Measurements from ENCODE around the gene CMTM8.

CMTM8 gene

DNA sequence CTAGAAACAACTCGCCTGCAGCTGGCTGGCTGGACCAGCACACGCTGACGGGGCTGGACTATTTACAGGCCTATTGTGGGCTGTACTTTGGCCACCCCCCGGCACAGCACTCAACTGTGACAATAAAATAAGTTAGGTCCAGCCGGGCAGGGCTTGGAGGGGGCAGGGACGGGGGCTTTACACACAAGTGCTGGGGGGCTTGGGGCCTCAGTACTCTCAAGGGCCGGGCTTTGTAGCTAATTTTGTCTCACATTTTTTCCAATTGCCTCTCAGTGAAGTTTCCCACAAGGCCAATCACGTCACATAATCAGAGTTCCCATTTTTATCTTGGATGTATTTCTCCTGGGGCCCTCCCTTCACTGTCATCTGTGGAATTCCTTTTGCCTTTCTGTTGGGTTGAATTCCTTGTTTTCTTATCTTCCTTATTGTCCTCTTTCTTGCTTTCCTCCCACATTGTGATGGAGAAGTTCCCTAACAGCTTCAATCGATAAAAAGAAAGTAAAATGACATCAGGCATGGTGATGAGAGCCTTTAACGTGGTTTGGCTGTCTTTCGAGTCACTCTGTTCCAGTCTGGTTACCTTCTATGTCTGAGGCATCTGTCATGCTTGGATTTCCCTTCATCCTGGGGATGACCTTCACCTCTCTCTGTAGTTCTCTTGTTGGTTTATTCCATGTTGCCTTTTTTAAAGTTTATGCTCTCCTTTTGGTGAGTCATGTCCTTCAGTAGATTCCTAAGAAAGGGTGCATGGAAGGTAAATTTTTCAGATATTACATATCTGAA is 109.1 kb downstream of the CMTM8 start:
- no peak for DNase-seq

DNA sequence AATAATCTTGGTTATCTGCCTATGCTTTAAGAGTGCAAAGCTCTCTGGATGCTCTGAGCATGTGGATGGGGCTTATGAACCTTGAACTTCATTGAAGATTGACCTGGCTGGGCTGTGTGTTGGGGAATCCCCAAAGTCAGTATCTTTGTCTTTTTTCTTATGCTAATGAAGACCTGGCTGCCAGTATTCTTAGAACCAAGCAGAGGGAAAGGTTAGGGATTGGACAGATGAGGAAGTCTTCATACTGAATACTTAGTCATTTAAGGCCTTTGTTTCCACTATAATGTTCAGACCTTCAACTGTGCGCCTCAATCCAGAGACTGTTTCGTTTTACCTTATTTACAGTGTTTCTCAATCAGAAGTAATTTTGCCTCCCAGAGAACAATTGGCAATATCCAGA is 110.7 kb downstream of the CMTM8 start:
- DNase-seq = no peak

DNA sequence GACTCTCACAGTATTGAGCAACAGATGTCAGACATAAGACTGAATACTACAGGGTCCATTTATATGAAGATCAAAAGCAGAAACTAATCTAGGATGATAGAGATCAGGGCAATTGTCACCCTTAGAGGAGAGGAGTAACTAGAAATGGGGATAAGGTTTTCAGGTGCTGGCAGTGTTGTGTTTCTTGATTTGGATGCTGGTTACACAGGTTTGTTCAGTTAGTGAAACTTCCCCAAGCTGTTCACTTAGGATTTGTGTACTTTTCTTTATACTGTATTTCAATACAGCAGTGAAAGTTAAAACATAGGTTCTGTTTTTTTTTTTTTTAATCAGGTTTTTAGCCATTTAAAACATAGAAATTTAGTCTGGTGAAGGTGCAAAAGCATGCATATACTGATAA is 114.1 kb downstream of the CMTM8 start:
- DNase-seq = no peak

DNA sequence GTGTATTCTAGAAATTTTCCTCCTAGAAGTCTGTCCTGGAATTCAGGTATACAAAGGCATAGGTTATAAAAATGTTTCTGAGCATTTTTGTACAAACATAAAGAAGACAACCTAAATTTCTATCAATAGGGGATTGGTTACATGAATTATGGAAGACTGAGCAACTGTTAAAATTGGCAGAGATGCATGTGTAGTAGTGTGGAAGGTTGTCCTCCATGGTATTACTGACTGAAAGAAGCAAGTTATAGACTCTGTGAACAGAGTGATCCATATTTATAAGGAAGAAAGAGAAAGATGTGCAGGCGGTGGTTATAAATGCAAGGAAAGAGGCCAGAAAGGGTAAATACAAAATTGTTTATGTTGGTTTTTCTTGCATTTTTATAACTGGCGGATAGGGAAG is 114.9 kb downstream of the CMTM8 start:
- no peak for DNase-seq

DNA sequence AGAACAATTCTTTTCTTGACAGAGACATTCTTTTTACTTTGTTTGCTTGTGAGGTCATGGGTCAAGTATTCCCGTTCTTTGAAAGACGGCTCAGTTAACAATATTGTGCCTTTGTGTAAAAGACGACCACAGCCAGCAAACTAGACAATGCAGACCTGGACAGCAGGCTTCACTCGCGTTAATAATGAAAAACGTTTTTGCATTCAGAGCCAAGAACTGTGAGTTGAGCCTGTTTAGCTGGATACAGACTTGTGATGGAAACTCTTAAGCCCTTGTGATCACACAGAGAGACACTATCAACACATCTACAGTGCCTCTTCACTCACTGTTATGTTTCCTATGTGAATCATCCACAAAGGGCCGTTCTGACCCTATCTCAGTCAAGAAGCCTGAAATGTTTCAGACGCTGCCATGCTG is 115.9 kb downstream of the CMTM8 start:
- no peak for DNase-seq

DNA sequence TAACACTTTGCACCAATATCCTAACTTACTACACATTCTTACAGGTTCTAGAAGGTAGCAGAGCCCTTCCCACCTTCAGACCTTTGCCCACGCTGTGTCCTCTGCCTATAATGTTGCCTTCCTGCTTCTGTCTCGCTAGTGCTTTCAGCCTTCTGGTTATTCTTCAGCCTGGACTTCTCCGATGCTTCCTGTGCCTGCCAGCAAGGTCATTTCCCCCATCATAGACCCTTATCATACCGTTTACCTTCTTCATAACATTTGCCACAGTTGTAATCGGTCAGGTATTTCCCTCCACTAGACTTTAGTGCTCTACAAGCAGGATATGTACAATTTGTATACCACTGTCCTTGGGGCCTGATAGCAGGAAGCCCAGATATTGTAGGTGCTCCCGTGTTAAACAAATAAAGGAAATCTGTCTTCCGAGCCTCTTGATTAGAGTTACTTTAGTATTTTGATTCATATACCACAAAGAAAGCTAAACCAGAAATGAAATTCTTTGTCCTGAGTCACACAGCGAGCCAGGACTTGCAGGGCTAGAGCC is 117.3 kb downstream of the CMTM8 start:
- no peak for DNase-seq

DNA sequence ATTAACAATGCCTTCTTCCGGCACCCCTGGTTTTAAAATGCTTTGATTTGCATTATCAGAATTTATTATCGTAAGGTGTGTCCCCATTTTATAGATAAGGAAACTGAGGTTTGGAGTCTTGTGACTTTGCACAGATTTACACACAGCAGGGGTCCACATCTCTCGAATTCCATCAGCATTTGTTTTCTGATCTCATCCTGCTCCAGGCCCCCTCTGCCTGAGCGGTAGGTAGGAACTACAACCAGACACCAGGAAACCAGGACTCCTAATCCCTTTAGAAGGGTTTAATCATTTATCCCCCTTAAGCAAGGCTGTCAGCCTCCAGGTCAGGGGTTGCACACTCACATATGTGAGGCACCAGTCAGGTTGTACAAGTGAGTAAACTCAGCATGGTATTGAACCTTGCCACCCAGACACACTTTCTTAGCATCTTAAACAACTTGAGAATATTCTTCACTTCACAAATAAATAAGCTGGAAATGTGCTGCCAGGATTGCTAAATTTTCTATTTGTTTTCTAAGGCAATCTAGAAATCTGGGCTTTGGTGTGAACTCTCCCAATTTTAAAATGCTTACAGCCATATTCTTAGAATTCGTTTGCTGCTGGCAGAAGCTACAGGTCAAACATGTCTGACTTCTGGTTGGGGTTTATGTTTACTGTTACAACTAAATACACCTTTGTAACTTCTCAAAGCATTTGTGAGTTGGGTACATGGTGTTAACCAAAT is 121.4 kb downstream of the CMTM8 start:
- no peak for DNase-seq

DNA sequence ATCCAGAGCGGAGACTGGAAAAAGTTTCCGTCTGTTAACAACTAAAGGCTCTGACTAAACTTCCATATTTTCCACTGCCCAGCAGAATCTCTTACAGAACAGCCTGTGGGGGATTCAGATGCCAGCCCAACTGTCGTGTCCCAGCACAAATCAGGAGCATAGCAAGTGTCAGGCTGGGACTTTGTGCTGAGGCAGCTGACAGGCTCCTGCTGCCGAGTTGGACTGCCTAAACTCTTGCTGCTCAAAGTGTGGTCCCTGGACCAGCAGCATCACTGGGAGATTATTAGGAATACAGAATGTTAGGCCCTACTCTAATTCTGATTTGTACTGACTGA is 122.0 kb downstream of the CMTM8 start:
- DNase-seq = no peak

DNA sequence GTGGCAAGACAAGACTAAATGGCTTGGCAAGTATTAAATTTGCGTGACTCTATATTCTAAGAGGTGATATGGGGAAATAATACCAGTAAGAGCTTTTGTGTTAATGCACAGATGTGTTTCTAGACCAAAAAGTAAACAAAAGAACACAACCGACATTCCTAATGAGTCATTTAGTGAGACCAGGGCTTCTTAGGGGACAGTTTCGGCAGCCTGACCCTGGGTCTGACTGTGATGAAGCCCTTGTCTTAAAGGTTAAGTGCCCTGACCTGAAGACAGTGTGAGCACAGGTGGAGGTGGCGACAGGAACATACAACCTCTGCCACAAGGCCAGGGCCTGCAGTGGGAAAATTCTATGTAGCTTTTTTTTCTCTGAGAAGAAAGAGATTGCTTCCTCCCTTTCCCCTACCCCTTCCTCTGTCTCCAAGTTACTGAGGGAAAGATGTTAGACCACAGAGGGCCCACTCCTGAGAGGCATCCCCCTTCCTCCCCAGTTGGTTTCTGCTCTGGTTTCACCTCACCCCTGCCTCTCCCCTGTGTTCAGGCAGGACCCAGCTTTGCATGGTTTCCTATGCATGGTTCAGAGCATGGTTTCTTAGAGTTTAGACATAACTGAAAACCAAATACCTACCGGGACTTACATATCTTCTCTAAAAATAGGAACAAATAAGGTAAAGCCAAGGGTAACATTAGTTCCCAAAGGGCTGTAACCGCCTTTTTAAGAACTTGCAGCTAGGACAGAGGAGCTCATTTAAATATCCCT is 128.3 kb downstream of the CMTM8 start:
- no peak for DNase-seq

DNA sequence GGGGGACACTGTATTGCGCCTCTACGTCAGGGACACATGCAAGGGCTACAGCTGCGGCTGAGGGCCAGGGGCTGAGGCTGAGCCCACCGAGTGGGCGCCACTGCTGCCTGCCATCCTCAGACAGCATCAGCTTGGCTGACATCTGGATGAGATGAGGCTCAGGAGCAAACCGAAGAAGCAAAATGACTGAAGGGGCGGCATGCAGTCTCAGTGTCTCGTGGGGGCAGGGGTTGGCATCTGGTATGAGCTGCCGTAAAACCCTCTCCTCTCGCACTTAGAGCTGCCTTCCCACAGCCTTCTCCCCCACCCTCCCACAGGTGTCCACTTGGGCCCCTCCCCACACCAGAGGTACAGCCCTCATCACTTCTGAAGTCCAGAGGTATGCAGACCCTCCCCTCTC is 129.0 kb downstream of the CMTM8 start:
- no peak for DNase-seq

DNA sequence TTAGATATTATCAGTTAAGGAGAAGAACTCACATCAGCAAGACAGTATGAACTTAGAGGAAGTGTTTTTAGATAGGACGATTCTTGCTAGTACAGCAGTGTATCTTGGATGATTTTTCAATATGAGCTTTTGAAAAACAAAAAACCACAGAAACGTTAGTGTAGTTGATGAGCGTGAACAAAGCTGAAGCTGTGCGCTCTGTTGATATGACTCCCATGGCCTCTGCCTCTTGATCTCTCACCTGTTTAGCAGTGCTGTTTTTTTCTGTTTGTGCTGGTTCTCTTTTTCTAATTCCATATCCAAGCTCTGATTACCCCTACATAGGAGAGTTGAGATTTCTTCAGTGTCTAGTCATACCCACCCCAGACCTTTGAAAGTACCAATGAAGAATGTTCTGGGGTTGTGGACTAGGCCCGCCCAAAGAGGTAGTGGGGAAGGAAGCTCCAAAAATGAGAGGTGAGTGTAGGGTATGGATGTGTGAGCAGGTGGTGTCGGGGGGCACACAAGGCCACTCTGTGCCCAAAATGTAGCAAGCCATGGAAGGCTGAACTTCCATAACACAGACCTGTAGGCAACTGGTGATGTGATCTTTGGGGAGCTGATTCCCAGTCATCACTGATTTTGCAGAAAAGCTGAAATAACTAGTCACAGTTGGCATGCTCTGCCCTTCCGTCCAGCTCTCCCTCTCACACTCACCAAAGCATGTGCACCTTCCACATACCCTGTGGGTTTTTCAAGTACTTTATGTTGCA is 133.2 kb downstream of the CMTM8 start:
- DNase-seq = no peak

DNA sequence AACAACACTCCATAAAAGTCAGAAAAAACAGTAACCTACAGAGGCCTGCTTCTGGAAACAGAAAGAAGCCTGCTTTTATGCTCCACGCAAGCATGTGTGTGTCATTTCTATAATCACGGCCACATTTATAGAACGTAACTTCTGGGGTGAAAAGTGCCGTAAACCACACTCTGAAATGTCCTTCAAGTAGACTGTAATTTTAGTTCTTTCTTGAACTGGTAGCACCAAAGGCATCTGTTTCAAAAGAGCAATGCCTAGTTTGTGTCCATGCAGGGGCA is 133.7 kb downstream of the CMTM8 start:
- DNase-seq = no peak

DNA sequence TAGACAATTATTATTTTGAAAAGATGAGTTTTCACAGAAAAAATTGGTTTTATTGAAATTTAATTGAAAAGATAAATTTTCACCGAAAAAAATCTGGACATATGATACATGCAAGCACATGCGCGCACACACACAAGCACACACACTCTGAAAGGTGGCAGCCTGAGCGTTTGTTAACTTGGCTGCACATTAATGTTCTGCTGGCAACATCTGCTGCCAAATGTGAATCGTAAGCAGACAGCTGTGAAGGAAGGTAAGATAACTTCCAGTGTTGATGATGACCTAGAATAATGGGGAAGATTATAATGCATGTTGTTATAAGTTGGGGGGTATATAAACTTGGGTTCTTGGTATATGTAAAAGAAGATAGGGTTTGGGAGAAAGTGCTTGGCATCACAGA is 134.8 kb downstream of the CMTM8 start:
- peak; percentile 13 for DNase-seq

DNA sequence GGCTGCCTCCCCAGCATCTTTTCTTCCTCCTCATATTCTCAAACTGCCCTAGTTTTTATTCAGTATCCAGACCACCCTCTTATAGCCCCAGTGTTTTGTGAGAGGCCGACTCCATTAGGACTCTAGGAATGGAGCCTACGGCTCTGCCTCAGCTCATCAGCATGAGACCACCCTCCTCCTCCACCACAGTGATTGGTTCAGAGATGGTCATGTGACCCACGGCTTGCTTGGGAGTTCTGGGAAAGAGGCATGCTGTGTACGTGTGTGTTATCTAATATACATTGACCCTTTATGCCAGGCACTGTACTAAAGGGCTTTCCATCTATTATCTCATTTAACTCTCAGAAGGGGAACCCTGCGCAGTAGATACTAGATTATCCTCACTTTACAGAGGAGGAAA is 135.4 kb downstream of the CMTM8 start:
- DNase-seq = no peak

DNA sequence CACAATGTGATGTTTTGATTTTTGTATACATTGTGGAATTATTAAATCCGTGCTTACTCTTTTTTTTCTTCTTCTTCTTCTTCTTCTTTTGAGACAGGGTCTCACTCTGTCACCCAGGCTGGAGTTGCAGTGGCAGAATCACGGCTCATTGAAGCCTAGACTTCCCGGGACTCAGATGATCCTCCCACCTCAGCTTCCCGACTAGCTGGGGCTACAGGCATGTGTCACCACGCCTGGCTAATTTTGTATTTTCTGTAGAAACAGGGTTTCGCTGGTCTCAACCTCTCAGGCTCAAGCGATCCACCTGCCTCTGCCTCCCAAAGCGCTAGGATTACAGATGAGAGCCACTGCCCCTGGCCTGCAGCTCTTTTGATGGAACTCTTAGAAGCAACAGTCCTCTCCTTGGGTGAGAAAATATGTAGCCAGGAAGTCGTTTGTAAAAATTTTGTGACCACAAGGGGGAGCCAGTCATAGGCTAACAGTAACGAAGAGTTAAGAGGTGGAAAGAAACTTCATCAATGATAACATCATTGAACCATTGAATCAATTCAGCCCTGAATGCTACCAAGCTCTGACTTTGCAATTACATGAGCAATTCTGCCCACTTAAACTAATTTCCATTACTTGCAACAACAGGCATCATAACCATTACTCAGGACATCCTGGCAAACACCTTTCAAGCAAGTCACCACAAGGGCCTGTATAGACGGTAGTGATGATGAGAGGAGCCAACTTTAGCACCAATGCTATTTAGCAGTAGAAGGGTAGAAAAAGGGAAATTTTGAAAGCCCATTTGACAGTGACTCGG is 136.5 kb downstream of the CMTM8 start:
- peak; percentile 19 for DNase-seq

DNA sequence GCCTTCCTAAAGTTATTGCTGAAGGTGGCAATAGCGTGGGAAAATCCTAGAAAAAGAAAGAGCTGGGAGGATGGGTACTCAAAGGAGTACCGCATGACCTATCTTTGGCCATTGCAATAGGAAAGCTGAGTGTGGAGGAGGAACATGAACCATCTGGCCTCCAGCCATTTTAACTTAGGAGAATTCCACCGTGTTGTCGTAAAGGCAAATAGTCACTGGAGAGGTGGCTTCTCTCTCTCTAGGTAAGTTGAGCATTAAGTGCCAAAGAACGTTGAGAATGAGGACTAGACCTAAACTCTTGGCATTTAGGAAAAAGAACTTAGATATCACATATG is 137.1 kb downstream of the CMTM8 start:
- DNase-seq = no peak

DNA sequence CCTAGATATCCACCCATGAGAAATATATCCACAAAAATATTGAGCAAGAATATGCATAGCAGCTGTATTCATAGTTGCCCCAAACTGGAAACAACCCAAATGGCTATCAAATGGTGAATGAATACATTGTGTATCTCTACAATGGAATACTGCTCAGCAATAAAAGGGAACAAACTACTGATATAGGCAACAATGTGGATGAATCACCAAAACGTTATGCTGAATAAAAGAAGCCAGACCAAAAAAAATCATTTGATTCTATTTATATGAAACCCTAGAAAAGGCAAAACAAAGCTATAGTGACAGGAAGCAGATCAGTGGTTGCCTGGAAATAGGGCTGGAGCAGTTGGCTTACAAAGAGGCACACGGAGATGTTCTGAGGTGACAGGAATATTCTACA is 137.6 kb downstream of the CMTM8 start:
- DNase-seq = no peak

DNA sequence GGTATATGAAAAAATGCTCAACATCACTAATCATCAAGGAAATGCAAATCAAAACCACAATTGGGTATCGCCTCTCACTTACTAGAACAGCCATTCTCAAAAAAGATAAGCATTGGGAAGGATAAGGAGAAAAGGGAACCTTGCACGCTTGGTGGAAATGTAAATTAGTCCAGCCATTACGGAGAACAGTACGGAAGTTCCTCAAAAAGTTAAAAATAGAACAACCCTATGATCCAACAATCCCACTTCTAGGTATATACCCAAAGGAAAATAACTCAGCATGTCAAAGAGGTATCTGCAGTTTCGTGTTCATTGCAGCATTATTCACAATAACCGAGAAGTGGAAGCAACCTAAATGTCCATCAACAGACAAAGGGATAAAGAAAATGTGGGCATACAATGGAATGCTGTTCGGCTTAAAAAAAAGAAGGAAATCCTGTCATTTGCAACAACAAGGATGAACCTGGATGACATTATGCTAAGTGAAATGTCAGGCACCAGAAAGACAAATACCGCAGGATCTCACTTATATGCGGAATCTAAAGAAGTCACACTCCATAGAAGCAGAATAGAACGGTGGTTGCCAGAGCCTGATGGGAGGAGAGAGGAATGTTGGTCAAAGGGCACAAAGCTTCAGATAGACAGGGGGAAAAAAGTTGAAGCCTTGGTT is 141.5 kb downstream of the CMTM8 start:
- DNase-seq = no peak

DNA sequence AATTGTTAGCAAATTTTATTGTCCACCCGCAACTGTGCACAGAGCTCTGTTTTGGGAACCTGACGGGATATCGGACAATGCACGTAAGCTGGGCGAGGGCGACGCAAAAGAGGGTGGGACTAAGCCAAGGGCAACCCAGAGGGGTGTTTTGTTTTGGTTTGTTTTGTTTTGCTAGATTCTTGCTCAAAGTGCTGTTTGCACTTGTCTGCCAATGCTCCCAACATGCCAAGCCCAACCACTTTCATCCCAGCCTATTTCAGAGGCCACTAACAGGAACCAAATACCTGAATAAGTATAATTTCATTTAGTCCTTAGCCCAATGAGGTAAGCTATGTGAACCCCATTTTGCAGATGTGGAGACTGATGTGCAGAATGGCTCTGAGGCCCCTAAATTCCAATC is 143.4 kb downstream of the CMTM8 start:
- no peak for DNase-seq

DNA sequence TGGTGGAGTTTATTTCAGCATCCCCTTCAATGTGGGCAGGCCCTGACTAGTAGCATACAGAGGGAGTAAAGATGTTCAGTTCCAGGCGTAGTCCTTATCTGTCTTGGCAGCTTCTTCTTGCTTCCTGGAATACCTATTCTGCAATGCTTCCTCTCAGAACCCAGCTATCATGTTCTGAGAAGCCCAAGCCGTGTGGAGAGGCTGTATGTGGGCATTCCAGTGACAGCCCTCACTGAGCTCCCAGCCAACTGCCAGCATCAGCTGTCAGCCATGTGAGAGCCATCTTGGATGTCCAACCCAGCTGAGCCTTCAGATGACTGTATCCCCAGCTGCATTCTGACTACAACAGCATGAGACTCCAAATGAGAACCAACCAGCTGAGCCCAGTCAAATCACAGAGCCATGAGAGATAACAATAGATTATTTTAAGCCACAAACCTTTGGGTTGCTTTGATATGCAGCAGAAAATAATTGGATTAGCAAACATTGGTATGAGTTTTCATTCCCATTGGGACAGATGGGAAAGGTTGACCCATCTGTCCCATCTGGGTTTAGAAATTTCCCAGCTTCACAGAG is 144.7 kb downstream of the CMTM8 start:
- no peak for DNase-seq

DNA sequence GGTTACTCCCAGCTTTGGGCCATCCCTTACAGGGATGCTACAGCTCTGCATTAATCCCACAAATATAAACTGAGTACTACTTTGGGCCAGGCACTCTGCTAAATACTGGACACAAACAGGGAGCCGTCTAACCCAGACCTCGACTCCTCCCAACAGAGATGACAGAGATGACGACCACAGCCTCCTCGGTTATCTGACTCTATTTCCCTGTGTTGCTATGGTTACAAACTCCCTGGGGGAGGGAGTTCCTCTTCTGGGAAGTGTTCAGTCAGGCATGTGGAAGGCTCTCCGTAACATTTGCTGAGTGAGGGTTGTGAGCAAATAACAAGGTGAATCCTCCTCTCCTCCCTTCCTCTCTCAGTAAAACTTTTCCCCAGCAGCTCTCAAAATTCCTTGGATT is 146.5 kb downstream of the CMTM8 start:
- no peak for DNase-seq

DNA sequence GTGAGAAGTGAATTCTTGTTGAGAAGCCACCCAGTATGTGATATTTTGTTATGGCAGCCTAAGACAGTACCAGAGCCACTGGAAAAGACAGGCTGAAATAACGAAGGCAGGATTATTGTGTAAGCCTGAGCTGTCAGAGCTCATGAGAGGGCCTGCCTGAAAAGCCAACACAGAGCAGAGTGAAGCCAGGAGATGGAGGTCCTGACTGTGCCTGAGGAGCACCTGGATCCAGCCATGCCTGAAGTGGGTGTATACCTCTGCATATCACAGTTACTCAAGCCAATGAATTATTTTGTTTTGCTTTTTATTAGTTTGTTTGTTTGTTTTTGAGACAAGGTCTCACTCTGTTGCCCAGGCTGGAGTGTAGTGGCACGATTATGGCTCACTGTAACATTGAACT is 149.0 kb downstream of the CMTM8 start:
- DNase-seq = no peak

Measured in SHP77 treated with DMSO at 0.1 percent for 48 hours (cell line).